Neural progenitor cell (in vitro differentiated cells): ENCODE data around the gene MLX.

Experiments used
- CTCF ChIP-seq: fragments of 200-600 bp; sonication (generic); IDR thresholded peaks from 2 replicates; pipeline ENCODE4 v1.5.1; 2017; ENCODE audit warnings: antibody characterized with exemption, mild to moderate bottlenecking
- EZH2 ChIP-seq: fragments of 200-600 bp; sonication (generic); IDR thresholded peaks from 2 replicates; pipeline ENCODE4 v1.6.1; 2017; ENCODE audit warnings: antibody characterized with exemption, mild to moderate bottlenecking, moderate library complexity
- EZH2phosphoT487 ChIP-seq: fragments of 200-600 bp; sonication (generic); IDR thresholded peaks from 2 replicates; pipeline ENCODE4 v1.6.1; 2017; ENCODE audit warnings: antibody characterized with exemption

GRCh38 chr17:42522263-42522790 lies 44.6 kb upstream of the MLX start:
- TF ChIP-seq CTCF: no peak
- TF ChIP-seq EZH2phosphoT487: no peak
- TF ChIP-seq EZH2: no peak
